ENCODE results near the gene MRPS30. TPM values are rescaled to one million over a fixed set of nuclear protein-coding genes. Genes with fewer than 3 reads are reported as not detected.
"Not testable (repeated sequence)": the region's sequence is repeated elsewhere in the genome, so short reads cannot be mapped to it uniquely, and the experiment has no call there.

MRPS30 gene
- 10 to 100 TPM; 44.7 to 46.0 TPM for total RNA-seq
- long read RNA-seq, transcript MRPS30-202 (5 exons, 1,678 nt) = major isoform, 66 of 71 reads
- long read RNA-seq, partial matches to known transcripts = 1 of 71 reads
- long read RNA-seq, other reads (novel, unspliced or antisense) = 4 of 71 reads

DNA sequence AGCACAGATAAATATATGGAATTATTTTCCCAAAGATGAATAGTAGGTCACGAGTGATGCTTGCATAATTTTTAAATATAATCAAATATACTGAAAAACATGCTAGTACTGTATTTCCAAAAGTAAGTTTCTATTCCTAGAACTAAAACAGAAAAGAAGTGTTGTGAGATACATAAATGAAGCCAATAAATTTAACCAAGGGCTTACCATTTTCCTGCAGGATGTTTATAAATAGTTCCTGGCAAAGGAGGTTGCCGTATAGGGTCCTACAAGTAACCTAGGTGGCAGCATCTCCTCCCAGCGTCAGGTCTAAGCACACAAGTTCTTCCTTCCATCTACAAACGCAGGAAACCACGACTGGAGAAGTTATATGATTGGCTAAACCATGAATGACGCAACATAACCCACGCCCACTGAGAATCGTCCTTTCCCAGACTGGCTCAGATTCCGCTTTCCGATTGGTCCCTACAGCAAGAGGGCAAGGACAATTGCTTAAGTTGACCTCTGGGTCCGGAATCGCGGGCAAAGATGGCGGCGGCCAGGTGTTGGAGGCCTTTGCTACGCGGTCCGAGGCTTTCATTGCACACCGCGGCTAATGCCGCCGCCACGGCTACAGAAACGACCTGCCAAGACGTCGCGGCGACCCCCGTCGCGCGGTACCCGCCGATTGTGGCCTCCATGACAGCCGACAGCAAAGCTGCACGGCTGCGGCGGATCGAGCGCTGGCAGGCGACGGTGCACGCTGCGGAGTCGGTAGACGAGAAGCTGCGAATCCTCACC, at the start of gene MRPS30:
Gene MRPS30, plus strand, starts transcription at position 513 of the 780 bp plus-strand sequence. Its CDS starts 16 bp downstream, at position 529.
- DNase-seq = peak; percentile 90 to 95
- peak; percentile 97 for ATAC-seq
- intact Hi-C loops (cut with DNase I, micrococcal nuclease) = no loop called here

DNA sequence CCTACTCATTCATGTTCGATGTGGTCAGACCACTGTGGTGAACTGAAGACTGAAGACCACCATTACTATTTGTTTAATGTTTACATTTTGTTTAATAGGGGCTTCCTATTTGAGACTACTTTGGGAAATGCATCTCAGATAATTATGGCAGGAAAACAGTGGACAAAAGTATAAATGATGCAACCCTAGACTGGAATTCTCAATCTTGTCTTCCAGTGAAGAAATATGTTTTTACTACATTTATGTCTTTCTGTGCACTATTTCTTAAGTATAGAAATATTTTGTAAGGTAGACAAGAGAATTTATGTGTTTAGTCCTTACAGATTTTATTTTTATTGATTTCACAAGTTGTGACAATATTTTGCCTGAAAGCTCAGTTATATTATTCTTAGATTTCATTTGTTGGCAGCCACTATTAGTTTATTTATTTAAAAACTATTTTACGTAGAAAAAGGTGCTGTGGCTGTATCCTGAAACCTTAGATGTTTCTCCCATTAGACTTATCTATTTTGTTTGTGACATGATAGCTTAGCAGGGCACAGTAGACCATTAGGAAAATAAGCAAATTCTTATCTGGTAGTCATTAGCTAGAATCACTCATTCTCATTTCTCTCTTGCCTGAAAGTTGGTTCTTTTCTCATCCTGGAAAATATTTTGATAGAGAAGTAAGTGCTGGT, 39.4 kb upstream of the MRPS30 start:
- ATAC-seq (no peak), DNase-seq (no peak)
- intact Hi-C loops (cut with DNase I, micrococcal nuclease) = no loop called here

DNA sequence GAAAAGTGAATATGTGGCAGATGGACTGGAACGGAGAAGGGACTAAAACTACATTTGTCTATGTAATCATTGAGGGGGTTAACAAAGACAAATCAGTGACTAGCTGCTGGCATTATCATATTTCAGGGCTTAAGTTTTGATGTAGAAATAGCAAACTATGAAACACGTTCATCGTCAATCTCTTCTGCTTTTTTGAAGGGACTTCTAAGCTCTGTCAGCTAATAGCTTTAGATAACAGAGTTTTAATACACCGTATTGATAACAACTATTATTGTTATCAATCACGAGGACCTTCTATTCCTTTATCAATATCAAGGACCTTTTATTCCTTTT, 38.9 kb upstream of the MRPS30 start:
- ATAC-seq (no peak), DNase-seq (no peak)
- intact Hi-C loops (cut with DNase I, micrococcal nuclease) = loop anchor here in 1 of 2 donors (10.0 kb wide), 1 partner anchor 1035 kb away; no protein-coding TSS in a partner anchor

DNA sequence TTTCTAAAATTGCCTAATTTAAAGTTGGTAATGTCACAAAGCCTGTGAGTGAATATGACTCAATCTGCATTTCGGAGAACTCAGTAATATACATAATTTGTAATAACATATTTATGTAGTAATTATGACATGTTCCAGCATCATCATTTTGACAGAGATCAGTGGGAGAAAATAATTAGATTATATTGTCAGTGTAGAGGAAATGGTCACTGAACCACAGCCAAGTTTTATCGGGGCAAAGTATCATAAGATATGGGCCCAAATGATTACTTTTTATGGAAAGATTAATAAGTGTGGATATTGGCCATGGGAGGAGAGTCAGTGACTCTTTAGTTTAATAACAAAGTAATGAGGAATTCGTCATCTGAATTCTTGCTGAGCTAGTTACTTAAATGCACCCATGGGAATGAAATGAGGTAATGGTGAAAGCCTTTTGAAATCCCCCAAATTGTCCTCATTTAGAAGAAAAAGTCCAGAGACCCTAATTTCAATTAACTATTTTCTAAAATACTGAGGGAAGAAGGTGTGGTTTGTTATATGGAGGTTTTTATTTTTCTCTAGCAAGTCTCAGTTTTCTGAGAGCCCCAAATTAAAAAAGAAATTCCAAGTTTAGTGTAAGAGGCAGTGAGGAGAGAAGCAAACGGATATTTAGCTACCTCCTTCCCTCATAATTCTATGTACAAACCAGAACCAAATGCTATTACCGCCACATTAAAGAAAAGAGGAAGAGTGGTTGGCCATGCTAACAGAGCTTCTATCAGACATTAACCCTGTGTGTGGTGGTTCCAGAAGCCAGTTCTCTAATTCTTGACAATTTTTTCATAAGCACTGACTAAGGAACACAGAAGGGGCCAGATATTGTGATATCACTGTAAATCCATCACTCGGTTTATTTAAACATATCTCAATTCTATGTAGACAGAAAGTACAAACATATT, 37.7 kb upstream of the MRPS30 start:
- DNase-seq (no peak), ATAC-seq (no peak)
- intact Hi-C loops (cut with DNase I, micrococcal nuclease) = loop anchor here in 1 of 2 donors (10.0 kb wide), 1 partner anchor 1036 kb away; no protein-coding TSS in a partner anchor

DNA sequence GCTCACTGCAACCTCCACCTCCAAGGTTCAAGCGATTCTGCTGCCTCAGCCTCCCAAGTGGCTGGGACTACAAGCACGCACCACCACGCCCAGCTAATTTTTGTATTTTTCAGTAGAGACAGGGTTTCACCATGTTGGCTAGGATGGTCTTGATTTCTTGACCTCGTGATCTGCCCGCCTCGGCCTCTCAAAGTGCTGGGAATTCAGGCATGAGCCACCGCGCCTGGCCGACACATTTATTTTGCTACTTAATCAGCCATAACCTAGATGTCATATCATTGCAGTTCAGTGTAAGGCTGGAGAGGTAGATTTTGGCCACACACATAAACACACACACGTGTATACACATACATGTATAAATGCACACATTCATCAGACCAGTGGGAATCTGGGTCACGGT, 36.4 kb upstream of the MRPS30 start:
- ATAC-seq, DNase-seq: not testable (repeated sequence)
- intact Hi-C loops (cut with DNase I, micrococcal nuclease) = loop anchor here in 1 of 2 donors (10.0 kb wide), 1 partner anchor 1038 kb away; no protein-coding TSS in a partner anchor

DNA sequence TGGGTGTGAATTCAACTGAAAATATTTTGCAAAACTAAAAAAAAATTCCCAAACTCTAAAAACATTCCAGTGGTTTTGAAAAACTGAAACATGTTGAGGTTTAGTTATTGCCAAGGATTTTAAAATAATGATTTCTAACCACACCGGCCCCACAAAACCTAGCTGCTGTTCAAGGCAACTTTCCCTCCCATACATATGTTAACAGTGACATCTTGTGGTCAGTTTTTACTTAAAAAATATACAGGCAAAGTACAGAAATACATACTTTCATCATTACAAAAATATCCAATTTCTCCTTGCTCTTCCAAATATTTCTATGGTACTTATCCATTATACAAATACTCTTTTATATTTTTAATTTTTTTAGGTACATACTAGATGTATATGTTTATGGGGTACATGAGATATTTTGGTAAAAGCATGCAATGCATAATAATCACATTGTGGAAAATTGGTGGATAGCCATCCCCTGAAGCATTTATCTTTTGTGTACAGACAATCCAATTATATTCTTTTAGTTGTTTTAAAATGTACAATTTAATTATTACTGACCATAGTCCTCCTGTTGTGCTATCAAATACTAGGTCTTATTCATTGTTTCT, 34.4 kb upstream of the MRPS30 start:
- intact Hi-C loops (cut with DNase I, micrococcal nuclease) = loop anchor here in 1 of 2 donors (10.0 kb wide), 1 partner anchor 1040 kb away; no protein-coding TSS in a partner anchor
- no peak for ATAC-seq
- no peak for DNase-seq

DNA sequence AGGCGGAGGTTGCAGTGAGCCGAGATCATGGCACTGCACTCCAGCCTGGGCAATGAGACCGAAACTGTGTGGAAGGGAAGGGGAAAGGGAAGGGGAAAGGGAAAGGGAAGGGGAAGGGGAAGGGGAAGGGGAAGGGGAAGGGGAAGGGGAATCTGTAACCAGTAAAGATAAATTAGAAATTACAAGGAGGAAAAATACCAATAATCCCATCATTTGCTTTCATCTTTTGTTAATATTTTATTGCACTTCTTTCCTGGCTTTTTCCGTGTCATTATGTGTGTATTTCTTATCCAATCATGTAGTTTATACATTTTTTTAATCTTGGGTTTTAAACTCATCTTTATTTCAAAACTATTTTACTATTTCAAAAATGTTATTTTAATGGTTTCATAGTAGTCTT, 29.6 kb upstream of the MRPS30 start:
- ATAC-seq (no peak), DNase-seq (no peak)
- intact Hi-C loops (cut with DNase I, micrococcal nuclease) = loop anchor here in 1 of 2 donors (10.0 kb wide), 1 partner anchor 1044 kb away; no protein-coding TSS in a partner anchor

DNA sequence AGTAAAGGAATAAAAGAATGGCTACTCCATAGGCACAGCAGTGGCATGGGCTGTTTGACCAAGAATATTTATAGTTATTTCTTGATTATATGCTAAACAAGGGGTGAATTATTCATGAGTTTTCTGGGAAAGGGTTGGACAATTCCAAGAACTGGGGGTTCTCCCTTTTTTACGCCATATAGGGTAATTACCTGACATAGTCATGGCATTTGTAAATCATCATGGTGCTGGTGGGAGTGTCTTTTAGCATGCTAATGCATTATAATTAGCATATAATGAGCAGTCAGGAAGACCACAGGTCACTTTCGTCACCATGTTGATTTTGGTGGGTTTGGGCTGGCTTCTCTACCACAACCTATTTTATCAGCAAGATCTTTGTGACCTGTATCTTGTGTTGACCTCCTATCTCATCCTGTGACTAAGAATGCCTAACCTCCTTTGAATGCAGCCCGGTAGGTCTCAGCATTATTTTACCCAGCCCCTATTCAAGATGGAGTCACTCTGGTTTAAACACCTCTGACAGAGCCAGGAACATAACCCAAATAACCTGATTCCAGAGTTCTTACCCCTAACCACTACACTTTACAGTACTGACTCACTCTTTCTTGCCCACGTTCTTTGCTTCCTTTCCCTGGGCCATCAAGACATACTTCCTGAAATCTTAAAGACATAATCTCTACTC, 25.0 kb upstream of the MRPS30 start:
- intact Hi-C loops (cut with DNase I, micrococcal nuclease) = no loop called here
- DNase-seq = no peak
- no peak for ATAC-seq

DNA sequence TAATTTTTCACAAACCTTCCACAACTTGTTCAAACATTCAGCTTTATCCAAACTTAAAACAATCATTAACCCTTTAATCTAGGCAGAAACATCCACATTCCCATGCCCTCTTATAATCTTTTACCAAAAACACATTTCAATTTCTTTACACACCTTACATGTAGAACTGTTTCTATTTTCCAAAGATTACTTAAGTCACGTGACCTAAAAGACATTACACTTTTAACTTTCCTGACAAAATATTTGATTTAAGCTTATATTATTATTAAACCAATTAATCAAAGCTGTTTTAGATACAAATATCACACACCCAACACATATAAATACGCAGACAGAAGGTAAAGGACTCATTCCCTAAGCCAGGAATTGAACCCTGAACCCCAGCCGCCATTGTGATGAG, 21.0 kb upstream of the MRPS30 start:
- ATAC-seq = no peak
- intact Hi-C loops (cut with DNase I, micrococcal nuclease) = no loop called here
- no peak for DNase-seq

DNA sequence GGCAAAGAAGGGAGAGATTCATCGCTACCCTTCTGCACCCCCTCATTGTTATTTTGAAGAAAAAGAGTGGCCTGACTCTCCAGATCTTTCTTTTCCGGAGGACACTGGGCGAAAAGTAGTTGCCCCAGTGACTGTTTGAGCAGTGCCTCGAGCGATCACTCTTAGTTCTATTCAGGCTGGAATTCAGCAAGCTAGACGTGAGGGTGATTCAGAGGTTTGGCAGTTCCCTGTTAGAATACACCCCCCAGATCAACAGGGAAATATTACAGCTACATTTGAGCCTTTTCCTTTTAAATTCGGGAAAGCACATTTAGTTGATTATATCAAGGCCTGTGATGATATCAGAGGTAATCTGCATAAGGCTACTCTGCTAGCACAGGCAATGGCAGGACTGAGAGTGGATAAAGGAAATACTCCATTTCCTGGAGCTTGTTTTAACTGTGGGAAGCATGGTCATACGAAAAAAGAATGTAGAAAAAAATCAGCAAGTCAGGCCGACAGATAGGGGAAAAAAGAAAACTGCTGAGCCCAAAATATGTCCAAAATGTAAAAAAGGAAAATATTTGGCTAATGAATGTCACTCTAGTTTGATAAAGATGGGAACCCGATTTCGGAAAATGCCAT, 19.3 kb upstream of the MRPS30 start:
- DNase-seq; ATAC-seq; intact Hi-C loops (cut with DNase I, micrococcal nuclease): not testable (repeated sequence)

DNA sequence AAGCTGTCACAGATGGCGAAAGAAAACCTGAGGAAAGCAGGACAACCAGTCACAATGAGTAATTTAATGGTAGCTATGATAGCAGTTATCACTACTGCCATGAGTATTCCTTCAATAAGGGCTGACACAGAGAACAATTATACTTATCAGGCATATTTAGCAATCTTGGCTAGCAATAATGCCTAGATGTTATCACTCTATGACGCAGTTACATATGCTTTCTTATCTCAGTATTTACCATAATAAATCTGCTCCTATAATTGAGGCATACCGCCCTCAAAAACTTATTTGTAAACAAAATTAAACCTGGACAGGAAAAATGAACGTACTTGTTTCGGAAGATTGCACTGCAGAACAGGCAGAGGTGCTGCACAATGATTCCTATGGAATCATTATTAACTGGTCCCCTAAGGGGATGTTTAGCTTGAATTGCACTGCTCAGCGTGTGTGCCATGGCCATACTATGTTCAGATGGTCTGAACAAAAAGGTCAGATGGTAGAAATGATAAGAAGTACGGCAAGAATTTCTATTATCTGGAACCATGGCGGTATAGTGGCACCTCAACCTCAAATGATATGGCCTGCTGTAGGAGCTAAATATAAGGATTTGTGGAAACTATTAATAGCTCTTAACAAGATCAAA, 16.6 kb upstream of the MRPS30 start:
- intact Hi-C loops (cut with DNase I, micrococcal nuclease); DNase-seq; ATAC-seq: not testable (repeated sequence)

DNA sequence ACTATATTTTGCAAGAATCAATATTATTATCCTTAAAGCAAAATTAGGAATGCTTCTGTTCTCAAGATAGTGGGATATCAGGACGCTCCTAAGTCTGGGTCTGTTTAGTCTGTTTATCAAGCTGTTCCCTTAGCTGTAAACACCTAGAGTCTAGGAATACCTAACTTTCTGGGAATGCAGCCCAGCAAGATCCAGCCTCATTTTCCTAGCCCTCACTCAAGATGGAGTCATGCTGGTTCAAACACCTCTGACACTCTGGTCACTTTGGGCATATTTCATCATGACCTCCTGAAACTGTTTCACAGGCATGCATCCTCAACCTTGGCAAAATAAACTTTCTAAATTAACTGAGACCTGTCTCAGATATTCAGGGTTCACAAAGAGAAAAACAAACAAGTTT, 14.4 kb upstream of the MRPS30 start:
- intact Hi-C loops (cut with DNase I, micrococcal nuclease) = no loop called here
- no peak for ATAC-seq
- no peak for DNase-seq

DNA sequence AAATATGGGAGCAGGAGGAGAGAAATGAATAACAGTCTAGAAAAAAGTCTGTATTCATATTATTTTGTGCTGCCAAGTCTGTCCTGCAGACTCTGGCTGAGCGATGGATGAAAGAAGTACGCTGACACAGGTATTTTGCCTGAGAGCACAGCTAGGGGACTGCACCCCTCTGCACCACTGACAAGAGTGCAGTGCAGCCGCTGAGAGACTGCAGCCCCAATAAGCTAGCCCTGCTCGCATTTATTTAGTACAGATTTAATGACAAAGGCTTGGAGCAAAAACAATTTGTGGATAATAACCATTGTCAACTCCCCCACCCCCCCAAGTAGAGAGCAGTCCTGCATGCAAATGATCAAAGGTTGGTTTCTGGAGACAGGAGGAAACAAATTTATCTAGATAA, 13.3 kb upstream of the MRPS30 start:
- intact Hi-C loops (cut with DNase I, micrococcal nuclease) = no loop called here
- ATAC-seq (no peak), DNase-seq (no peak)

DNA sequence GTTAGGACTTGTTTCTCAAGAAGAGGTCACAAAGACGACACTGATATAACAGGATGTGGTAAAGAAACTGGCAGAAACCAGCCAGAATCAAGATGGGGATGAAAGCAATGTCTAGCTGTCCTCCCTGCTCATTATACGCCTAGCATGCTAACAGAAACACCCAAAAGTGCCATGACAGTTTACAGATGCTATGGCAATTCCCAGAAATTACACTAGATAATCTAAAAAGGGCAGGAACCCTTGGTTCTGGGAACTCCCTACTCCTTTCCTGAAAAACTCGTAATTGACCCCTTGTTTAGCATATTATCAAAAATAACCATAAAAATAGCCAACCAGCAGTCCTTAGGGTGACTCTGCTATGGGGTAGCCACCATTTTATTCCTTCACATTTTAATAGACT, 10.9 kb upstream of the MRPS30 start:
- ATAC-seq (no peak), DNase-seq (no peak)
- intact Hi-C loops (cut with DNase I, micrococcal nuclease) = no loop called here

DNA sequence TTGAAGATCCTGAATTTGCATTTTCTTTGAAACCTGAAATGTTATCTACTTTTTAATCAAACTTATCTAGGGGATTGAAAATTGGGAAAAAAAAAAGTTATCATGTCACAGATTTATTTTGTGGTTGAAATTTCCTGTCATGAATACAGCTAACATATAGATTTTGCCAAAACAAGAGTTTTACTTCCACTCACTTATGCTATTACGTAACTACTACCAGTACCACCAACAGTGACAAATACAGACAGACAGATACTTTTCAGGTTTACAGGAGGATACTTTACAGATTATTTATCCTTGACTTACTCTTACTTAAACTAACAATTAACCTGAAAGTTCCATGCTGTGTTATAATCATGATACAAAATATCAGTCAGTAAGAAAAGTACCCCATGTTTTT, 6.8 kb upstream of the MRPS30 start:
- ATAC-seq (no peak), DNase-seq (no peak)
- intact Hi-C loops (cut with DNase I, micrococcal nuclease) = no loop called here

DNA sequence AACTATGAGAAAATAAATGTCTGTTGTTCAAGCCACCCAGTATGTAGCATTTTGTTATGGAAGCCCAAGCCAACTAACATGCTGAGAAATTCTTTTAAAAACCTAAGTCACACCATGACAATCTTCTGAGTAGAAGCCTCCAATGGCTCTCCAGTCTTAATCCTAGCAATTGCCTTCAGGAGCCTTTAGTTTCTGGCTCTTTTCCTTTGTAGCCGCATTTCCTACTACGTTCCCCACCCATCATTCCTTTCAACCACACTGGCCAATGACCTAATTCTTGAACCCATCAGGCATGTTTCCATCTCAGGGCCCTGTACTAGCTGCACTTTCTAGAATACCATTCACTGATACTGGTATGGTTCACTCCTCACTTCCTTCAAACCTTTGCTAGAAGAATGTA, 2.1 kb upstream of the MRPS30 start:
- intact Hi-C loops (cut with DNase I, micrococcal nuclease) = no loop called here
- no peak for ATAC-seq
- no peak for DNase-seq

DNA sequence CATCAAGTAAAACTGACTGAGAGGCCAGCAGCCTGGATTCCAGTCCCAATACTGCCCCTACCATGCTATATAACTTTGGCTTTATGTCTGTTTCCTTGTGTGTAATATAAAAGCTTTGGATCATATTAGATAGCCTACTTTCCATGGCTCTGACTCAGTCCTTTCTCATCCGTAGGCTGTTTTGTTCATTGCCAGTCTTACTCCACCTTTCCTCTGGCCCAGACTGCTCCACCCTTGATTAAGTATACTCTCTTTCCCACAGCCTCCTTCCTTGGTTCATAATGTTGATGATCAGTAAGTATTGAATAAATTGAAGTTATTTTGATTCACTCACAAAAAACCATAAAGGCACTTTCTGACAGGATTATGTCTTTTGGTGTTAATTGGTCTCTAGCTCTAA, 1.5 kb upstream of the MRPS30 start:
- no peak for ATAC-seq
- DNase-seq = no peak
- intact Hi-C loops (cut with DNase I, micrococcal nuclease) = no loop called here
